GM12891 (cell line): ENCODE data around the gene CPNE7.

ENCODE experiments used
- PAX5 ChIP-seq: IDR thresholded peaks from 2 replicates; pipeline ENCODE4 v1.6.1; 2011; ENCODE audit warnings: low read length, moderate library complexity, mild to moderate bottlenecking; ENCODE audit not compliant: insufficient read depth, severe bottlenecking
- POLR2A ChIP-seq: IDR thresholded peaks from 2 replicates; pipeline ENCODE4 v1.6.1; 2011; ENCODE audit warnings: low read depth, low read length, control low read depth
- POLR2AphosphoS5 ChIP-seq: IDR thresholded peaks from 2 replicates; pipeline ENCODE4 v1.6.1; 2011; ENCODE audit warnings: low read depth, low read length, control low read depth
- POU2F2 ChIP-seq: IDR thresholded peaks from 2 replicates; pipeline ENCODE4 v1.6.1; 2011; ENCODE audit warnings: low read depth, mild to moderate bottlenecking, control low read depth, low read length, moderate library complexity
- SPI1 ChIP-seq: IDR thresholded peaks from 2 replicates; pipeline ENCODE4 v1.6.1; 2011; ENCODE audit warnings: low read depth, low read length, control low read depth
- TAF1 ChIP-seq: IDR thresholded peaks from 2 replicates; pipeline ENCODE4 v1.6.1; 2011; ENCODE audit warnings: low read depth, low read length, control low read depth

- TF ChIP-seq POLR2A (peak; percentile 77), POLR2AphosphoS5 (peak; percentile 85), TAF1 (no peak), PAX5 (no peak), POU2F2 (0 out of 2 replicates have a peak, but pooled peaks have one; percentile 18), SPI1 (no peak)
Measured at GRCh38 chr16:89563639-89564392, 11.7 kb upstream of the CPNE7 start.
